Psoas muscle (tissue), 8 donors: ENCODE measurements around the gene ACKR1. TPM values are rescaled to one million over a fixed set of nuclear protein-coding genes. Genes with fewer than 3 reads are reported as not detected.

Experiments used
- ATAC-seq, 4 donors: fragments of 200-7000 bp; cut with Tn5 transposase; one replicate each; pipeline ENCODE4 v1.9.1; 2020; ENCODE audit warnings: moderate library complexity in 3 of 4, mild to moderate bottlenecking in 2 of 4
- DNase-seq, 2 donors: peaks; one replicate each; pipeline ENCODE4 v3.0.0-alpha.2; 2020
- H3K27ac ChIP-seq: fragments of 200-600 bp; one replicate; pipeline ENCODE4 v1.8.0; 2022
- H3K27me3 ChIP-seq, 3 donors: fragments of 200-600 bp in 1 of 3; one replicate each; pipeline versions ENCODE4 v1.6.1 to v1.8.0; 2013 to 2022; ENCODE audit warnings: low read length in 2 of 3, mild to moderate bottlenecking in 2 of 3, moderate library complexity in 1 of 3; ENCODE audit not compliant: insufficient read depth in 3 of 3
- H3K36me3 ChIP-seq, 2 donors: fragments of 200-600 bp in 1 of 2; one replicate each; pipeline versions ENCODE4 v1.6.1 to v1.8.0; 2013 to 2022; ENCODE audit warnings: low read depth in 1 of 2, mild to moderate bottlenecking in 1 of 2, moderate library complexity in 1 of 2; ENCODE audit not compliant: insufficient read depth in 1 of 2
- H3K4me1 ChIP-seq: fragments of 200-600 bp; one replicate; pipeline ENCODE4 v1.8.0; 2022
- H3K4me3 ChIP-seq: fragments of 200-600 bp; one replicate; pipeline ENCODE4 v1.8.0; 2022; ENCODE audit warnings: mild to moderate bottlenecking
- H3K9me3 ChIP-seq: fragments of 200-600 bp; one replicate; pipeline ENCODE4 v1.8.0; 2022
- CTCF ChIP-seq: fragments of 200-600 bp; IDR thresholded peaks from one replicate; pipeline ENCODE4 v1.8.0; 2022; ENCODE audit warnings: antibody characterized with exemption
- WGBS, 3 donors: extraction: QIAGEN DNeasy Blood & Tissue Kit; methylation state at CpG; one replicate each; pipeline versions ENCODE4 v1.1.6 to v1.1.7; 2013; 5-methylcytosine and 5-hydroxymethylcytosine counted together
- intact Hi-C, 2 donors: fragments of 100-400 bp; cut with DNase I; formaldehyde crosslinking; loops; one replicate each; pipeline versions ENCODE4 v1.11.0 to v1.14.2; 2022
- polyA plus RNA-seq, 3 donors: library from polyadenylated mRNA; stranded (reverse); fragments of 200-250 nt; gene quantifications; one replicate each; pipeline ENCODE4 v1.2.3, GENCODE V29; 2013
- total RNA-seq, 4 donors: library from RNA; stranded (reverse); fragmentation: NEBNext Ultra II Directional in 2 of 4; extraction: Animal tissue kit (Norgen Biotek cat#: 25700) in 2 of 4; gene quantifications; one replicate each; pipeline versions ENCODE4 v1.2.1 to v1.2.4, GENCODE V29; 2021 to 2023
- donor health status: healthy with polysubstance abuse.
- donor health status: DM: no; HTN: no; CAD: no; lungs with moderate emphysema.
- donor health status: Bipolar disorder and iron deficiency.
- donor health status: healthy.
- donor health status: DM: yes; HTN: yes; CAD: no.
- donor health status: DM: no; HTN: no; CAD: no.
- donor health status: DM: no; HTN: no; CAD: no.
- donor health status: DM: yes; HTN: yes; CAD: no.

Gene ACKR1
- total and polyA plus RNA-seq, 7 donors, result 11.1 to 24.0 (median 15.2) TPM

GRCh38 chr1:159222075-159222865, 17.6 kb downstream of the ACKR1 start:
- Histone ChIP-seq H3K27ac (no peak overlapping the region), H3K27me3 (peaks cover 0 to 4% (median 0%) of the 10 kb centered on the region in 3 donors), H3K4me1 (no peaks in the 10 kb centered on the region), H3K4me3 (no peak overlapping the region), H3K36me3 (no peaks in the 10 kb centered on the region), H3K9me3 (no peaks in the 10 kb centered on the region)
- DNase-seq, result no peak
- ATAC-seq, result no peak
- intact Hi-C loops, result no loop called here
- 81 to 90% (median 89%) methylated on average over 5 of the region's 5 CpGs for WGBS, 3 donors
- TF ChIP-seq CTCF, result no peak

- ATAC-seq, result no peak
- 36 to 62% (median 43%) methylated on average over 2 of the region's 2 CpGs for WGBS, 3 donors
- no peak overlapping the region for H3K4me3 ChIP-seq
- intact Hi-C loops, result no loop called here
- H3K36me3 ChIP-seq, result no peaks in the 10 kb centered on the region
- H3K27ac ChIP-seq, result no peak overlapping the region
- no peak for DNase-seq
- peaks cover 0 to 4% (median 0%) of the 10 kb centered on the region in 3 donors for H3K27me3 ChIP-seq
- no peaks in the 10 kb centered on the region for H3K4me1 ChIP-seq
- TF ChIP-seq CTCF, result no peak
- no peaks in the 10 kb centered on the region for H3K9me3 ChIP-seq
Measured at GRCh38 chr1:159223004-159223403, 18.3 kb downstream of the ACKR1 start.

- Histone ChIP-seq H3K36me3 (no peaks in the 10 kb centered on the region), H3K4me3 (no peak overlapping the region), H3K9me3 (no peaks in the 10 kb centered on the region), H3K27ac (no peak overlapping the region), H3K27me3 (peaks cover 0 to 4% (median 0%) of the 10 kb centered on the region in 3 donors), H3K4me1 (no peaks in the 10 kb centered on the region)
- ATAC-seq, result no peak
- 75 to 81% (median 77%) methylated on average over 2 of the region's 2 CpGs for WGBS, 3 donors
- no peak for DNase-seq
- intact Hi-C loops, result no loop called here
- no peak for TF ChIP-seq CTCF
Measured at GRCh38 chr1:159228554-159228953, 23.9 kb downstream of the ACKR1 start.

GRCh38 chr1:159229260-159229885, 24.7 kb downstream of the ACKR1 start:
- 51 to 73% (median 56%) methylated on average over 8 of the region's 8 CpGs for WGBS, 3 donors
- no peak for ATAC-seq
- TF ChIP-seq CTCF, result no peak
- Histone ChIP-seq H3K27me3 (peaks cover 0 to 4% (median 0%) of the 10 kb centered on the region in 3 donors), H3K27ac (no peak overlapping the region), H3K4me3 (no peak overlapping the region), H3K9me3 (no peaks in the 10 kb centered on the region), H3K4me1 (no peaks in the 10 kb centered on the region), H3K36me3 (no peaks in the 10 kb centered on the region)
- DNase-seq, result no peak
- intact Hi-C loops, result no loop called here
